H1 (cell line): ENCODE results near the gene ADCY2.

Experiments used
- ATF3 ChIP-seq: IDR thresholded peaks from 2 replicates; pipeline ENCODE4 v1.6.1; 2011; ENCODE audit warnings: low read depth, mild to moderate bottlenecking, low read length; ENCODE audit not compliant: insufficient read depth
- CREB1 ChIP-seq: IDR thresholded peaks from 2 replicates; pipeline ENCODE4 v1.6.1; 2012; ENCODE audit warnings: inconsistent platforms
- CTCF ChIP-seq, 3 experiments: IDR thresholded peaks; 1 replicate in 2 of 3; 2 replicates in 1 of 3; pipeline versions ENCODE4 v1.5.1 to v1.6.1; 2011; ENCODE audit warnings: low read length in 3 of 3, mild to moderate bottlenecking in 3 of 3, inconsistent platforms in 2 of 3, low read depth in 1 of 3, moderate library complexity in 1 of 3; ENCODE audit not compliant: insufficient read depth in 1 of 3; ENCODE audit errors: control extremely low read depth in 1 of 3
- KDM1A ChIP-seq: fragments of 200-600, 300-600 bp; sonication (generic); IDR thresholded peaks from 2 replicates; pipeline ENCODE4 v1.7.1; 2016; ENCODE audit warnings: mild to moderate bottlenecking, low read length, borderline replicate concordance
- MAX ChIP-seq: IDR thresholded peaks from 2 replicates; pipeline ENCODE4 v1.6.1; 2012; ENCODE audit warnings: inconsistent platforms
- NANOG ChIP-seq: IDR thresholded peaks from 2 replicates; pipeline ENCODE4 v1.6.1; 2011; ENCODE audit warnings: low read length, low read depth, mild to moderate bottlenecking, inconsistent platforms; ENCODE audit not compliant: insufficient read depth, poor library complexity, severe bottlenecking
- POLR2AphosphoS5 ChIP-seq: IDR thresholded peaks from 2 replicates; pipeline ENCODE4 v1.6.1; 2011; ENCODE audit warnings: low read depth, low read length
- RFX5 ChIP-seq: IDR thresholded peaks from 2 replicates; pipeline ENCODE4 v1.6.1; 2011; ENCODE audit warnings: low read depth, low read length, improper control_type of control experiment, borderline replicate concordance
- RNF2 ChIP-seq: fragments of 200-900, 300-1000 bp; sonication (generic); IDR thresholded peaks from 2 replicates; pipeline ENCODE4 v1.7.1; 2016; ENCODE audit warnings: borderline replicate concordance, low read depth, mild to moderate bottlenecking, antibody characterized with exemption, low read length; ENCODE audit not compliant: poor library complexity, severe bottlenecking; ENCODE audit errors: missing control alignments
- SIN3A ChIP-seq, 2 experiments: IDR thresholded peaks in 1 of 2; conservative IDR thresholded peaks in 1 of 2; 2 replicates each; pipeline ENCODE4 v1.6.1; 2011 to 2012; ENCODE audit warnings: low read length in 2 of 2, improper control_type of control experiment in 1 of 2, low read depth in 1 of 2, mild to moderate bottlenecking in 1 of 2
- TBP ChIP-seq: IDR thresholded peaks from 2 replicates; pipeline ENCODE4 v1.6.1; 2011; ENCODE audit warnings: low read depth, low read length, improper control_type of control experiment

GRCh38 chr5:7680260-7680659 lies 284.3 kb downstream of the ADCY2 start:
- TF ChIP-seq CTCF (IDR thresholded peaks at IDR 0.05; ENCODE audit: control extremely low read depth in 1 of 3, insufficient read depth in 1 of 3, low read depth in 1 of 3, low read length in 3 of 3) = no peak
- TF ChIP-seq TBP = no peak
- no peak for TF ChIP-seq NANOG
- TF ChIP-seq CREB1 = no peak
- TF ChIP-seq SIN3A (conservative IDR thresholded peaks at IDR 0.05 in 1 of 2, IDR thresholded peaks at IDR 0.05 in 1 of 2; ENCODE audit: low read depth in 1 of 2, low read length in 2 of 2) = no peak
- TF ChIP-seq MAX = no peak
- TF ChIP-seq POLR2AphosphoS5 = no peak
- no peak for TF ChIP-seq RFX5
- no peak for TF ChIP-seq ATF3
- no peak for TF ChIP-seq KDM1A
- no peak for TF ChIP-seq RNF2
